ENCODE results near the gene TEX11. TPM values are rescaled to one million over a fixed set of nuclear protein-coding genes. Genes with fewer than 3 reads are reported as not detected.

Gene TEX11
- total RNA-seq, 1 donor from 2014 or later = not detected

GRCh38 chrX:70504772-70505450 lies 403.6 kb downstream of the TEX11 start:
- DNase-seq (ENCODE audit: low read depth) = no peak
- no peak for TF ChIP-seq CTCF (conservative IDR thresholded peaks at IDR 0.05; ENCODE audit: low read depth, low read length)
- H3K4me3 ChIP-seq (ENCODE audit: low read depth, low read length) = no peak overlapping the region

GRCh38 chrX:70500826-70501225 lies 407.7 kb downstream of the TEX11 start:
- H3K4me3 ChIP-seq (ENCODE audit: low read depth, low read length) = no peak overlapping the region
- DNase-seq (ENCODE audit: low read depth) = no peak
- no peak for TF ChIP-seq CTCF (conservative IDR thresholded peaks at IDR 0.05; ENCODE audit: low read depth, low read length)

GRCh38 chrX:70498129-70498528 lies 410.4 kb downstream of the TEX11 start:
- H3K4me3 ChIP-seq (ENCODE audit: low read depth, low read length) = no peak overlapping the region
- TF ChIP-seq CTCF (conservative IDR thresholded peaks at IDR 0.05; ENCODE audit: low read depth, low read length) = no peak
- no peak for DNase-seq (ENCODE audit: low read depth)

GRCh38 chrX:70497026-70497425 lies 411.5 kb downstream of the TEX11 start:
- DNase-seq (ENCODE audit: low read depth) = no peak
- no peak overlapping the region for H3K4me3 ChIP-seq (ENCODE audit: low read depth, low read length)
- no peak for TF ChIP-seq CTCF (conservative IDR thresholded peaks at IDR 0.05; ENCODE audit: low read depth, low read length)

GRCh38 chrX:70496491-70496890 lies 412.0 kb downstream of the TEX11 start:
- DNase-seq (ENCODE audit: low read depth) = no peak
- TF ChIP-seq CTCF (conservative IDR thresholded peaks at IDR 0.05; ENCODE audit: low read depth, low read length) = no peak
- no peak overlapping the region for H3K4me3 ChIP-seq (ENCODE audit: low read depth, low read length)

GRCh38 chrX:70494441-70494840 lies 414.1 kb downstream of the TEX11 start:
- TF ChIP-seq CTCF (conservative IDR thresholded peaks at IDR 0.05; ENCODE audit: low read depth, low read length) = no peak
- no peak overlapping the region for H3K4me3 ChIP-seq (ENCODE audit: low read depth, low read length)
- no peak for DNase-seq (ENCODE audit: low read depth)

- TF ChIP-seq CTCF (conservative IDR thresholded peaks at IDR 0.05; ENCODE audit: low read depth, low read length) = no peak
- no peak overlapping the region for H3K4me3 ChIP-seq (ENCODE audit: low read depth, low read length)
- no peak for DNase-seq (ENCODE audit: low read depth)
Observed at GRCh38 chrX:70488856-70489255, 419.7 kb downstream of the TEX11 start.

Data from epithelial cell of proximal tubule (primary cell).